ENCODE measurements around the gene ATG7. TPM values are rescaled to one million over a fixed set of nuclear protein-coding genes. Genes with fewer than 3 reads are reported as not detected.

Gene ATG7
- polyA plus RNA-seq, 1 donor (not counting 4 experiments of a cell fraction or from before 2014, with no cell fraction given) = 27.9 TPM

- Histone ChIP-seq H4K20me1 (ENCODE audit: control insufficient read depth, extremely low read depth, insufficient read depth, low read length) (no peaks in the 10 kb centered on the region), H3K79me2 (ENCODE audit: control insufficient read depth, insufficient read depth, low read length) (no peaks in the 10 kb centered on the region), H3K9ac (ENCODE audit: control insufficient read depth, extremely low read depth, insufficient read depth, low read length) (no peak overlapping the region), H3K4me3 (ENCODE audit: control insufficient read depth in 2 of 3, extremely low read depth in 1 of 3, insufficient read depth in 2 of 3, low read depth in 1 of 3, low read length in 3 of 3) (no peak overlapping the region), H3K36me3 (ENCODE audit: control insufficient read depth in 2 of 2, extremely low read depth in 1 of 2, insufficient read depth in 2 of 2, low read length in 2 of 2) (no peaks in the 10 kb centered on the region), H3K27me3 (ENCODE audit: control insufficient read depth, extremely low read depth, insufficient read depth, low read length) (no peaks in the 10 kb centered on the region), H3K9me3 (ENCODE audit: control insufficient read depth, low read depth, low read length) (no peaks in the 10 kb centered on the region), H3K27ac (ENCODE audit: control insufficient read depth, insufficient read depth, low read length) (no peak overlapping the region), H3K9me1 (ENCODE audit: control insufficient read depth, extremely low read depth, insufficient read depth, low read length) (no peaks in the 10 kb centered on the region), H2AFZ (ENCODE audit: control insufficient read depth, low read length) (no peak overlapping the region), H3K4me2 (ENCODE audit: control insufficient read depth, extremely low read depth, insufficient read depth, low read depth, low read length) (no peak overlapping the region), H3K4me1 (ENCODE audit: control insufficient read depth, extremely low read depth, insufficient read depth, low read length) (no peaks in the 10 kb centered on the region)
- TF ChIP-seq EZH2 (IDR thresholded peaks at IDR 0.05; ENCODE audit: low read length) (no peak), CTCF (optimal IDR thresholded peaks at IDR 0.05 in 1 of 3, IDR thresholded peaks at IDR 0.05 in 1 of 3, conservative IDR thresholded peaks at IDR 0.05 in 1 of 3; ENCODE audit: extremely low read depth in 1 of 3, insufficient read depth in 2 of 3, low read length in 3 of 3) (no peak)
- dilution Hi-C loops (cut with MboI; ENCODE audit: extremely low pct_ligation_motif_present, low sequenced_read_pairs) = no loop called here
- no peak for DNase-seq (ENCODE audit: low read depth, low spot score)
- FAIRE-seq = no peak
Measured at GRCh38 chr3:11420066-11420465, 147.9 kb downstream of the ATG7 start.

GRCh38 chr3:11422291-11422690 is 150.1 kb downstream of the ATG7 start:
- H4K20me1 ChIP-seq (ENCODE audit: control insufficient read depth, extremely low read depth, insufficient read depth, low read length) = no peaks in the 10 kb centered on the region
- no peak overlapping the region for H2AFZ ChIP-seq (ENCODE audit: control insufficient read depth, low read length)
- no peak for TF ChIP-seq CTCF (optimal IDR thresholded peaks at IDR 0.05 in 1 of 3, IDR thresholded peaks at IDR 0.05 in 1 of 3, conservative IDR thresholded peaks at IDR 0.05 in 1 of 3; ENCODE audit: extremely low read depth in 1 of 3, insufficient read depth in 2 of 3, low read length in 3 of 3)
- TF ChIP-seq EZH2 (IDR thresholded peaks at IDR 0.05; ENCODE audit: low read length) = no peak
- H3K4me2 ChIP-seq (ENCODE audit: control insufficient read depth, extremely low read depth, insufficient read depth, low read depth, low read length) = no peak overlapping the region
- H3K79me2 ChIP-seq (ENCODE audit: control insufficient read depth, insufficient read depth, low read length) = no peaks in the 10 kb centered on the region
- no peak overlapping the region for H3K27ac ChIP-seq (ENCODE audit: control insufficient read depth, insufficient read depth, low read length)
- FAIRE-seq = no peak
- no peak overlapping the region for H3K4me3 ChIP-seq (ENCODE audit: control insufficient read depth in 2 of 3, extremely low read depth in 1 of 3, insufficient read depth in 2 of 3, low read depth in 1 of 3, low read length in 3 of 3)
- H3K9me3 ChIP-seq (ENCODE audit: control insufficient read depth, low read depth, low read length) = no peaks in the 10 kb centered on the region
- no peak overlapping the region for H3K9ac ChIP-seq (ENCODE audit: control insufficient read depth, extremely low read depth, insufficient read depth, low read length)
- no peak for DNase-seq (ENCODE audit: low read depth, low spot score)
- H3K4me1 ChIP-seq (ENCODE audit: control insufficient read depth, extremely low read depth, insufficient read depth, low read length) = no peaks in the 10 kb centered on the region
- no peaks in the 10 kb centered on the region for H3K9me1 ChIP-seq (ENCODE audit: control insufficient read depth, extremely low read depth, insufficient read depth, low read length)
- dilution Hi-C loops (cut with MboI; ENCODE audit: extremely low pct_ligation_motif_present, low sequenced_read_pairs) = no loop called here
- no peaks in the 10 kb centered on the region for H3K27me3 ChIP-seq (ENCODE audit: control insufficient read depth, extremely low read depth, insufficient read depth, low read length)
- no peaks in the 10 kb centered on the region for H3K36me3 ChIP-seq (ENCODE audit: control insufficient read depth in 2 of 2, extremely low read depth in 1 of 2, insufficient read depth in 2 of 2, low read length in 2 of 2)

All from keratinocyte (primary cell).